Endothelial cell of umbilical vein (primary cell): ENCODE measurements around the gene NECTIN4. TPM values are rescaled to one million over a fixed set of nuclear protein-coding genes. Genes with fewer than 3 reads are reported as not detected.
A peak's percentile ranks its signal among the peaks of the same experiment; 100 is the strongest.

ENCODE experiments used
- BruUV-seq: library from RNA; stranded (reverse); fragments of 400-500 nt; replicated peaks from 2 replicates; lab custom pipeline; 2021; lab: Mats Ljungman, UMichigan
- CTCF ChIA-PET: fragments of 300-600, 350-600 bp; sonication (Branson Sonifier 250); formaldehyde crosslinking; loops from one replicate; lab custom pipeline; 2021; ENCODE audit warnings: antibody characterized with exemption, inconsistent platforms; lab: Charles Lee
- POLR2A ChIA-PET: fragments of 300-600, 350-600 bp; sonication (Branson Sonifier 250); formaldehyde crosslinking; loops from one replicate; lab custom pipeline; 2021; ENCODE audit warnings: antibody characterized with exemption, inconsistent platforms; lab: Charles Lee
- DNase-seq: peaks from one replicate; pipeline ENCODE4 v3.0.0-alpha.2; 2011; ENCODE audit warnings: low read depth, low spot score
- FAIRE-seq: peaks from 2 replicates; lab custom pipeline; 2011; peaks lifted over from hg19 to GRCh38; lab: Jason Lieb, UNC
- H2AFZ ChIP-seq: 2 replicates; pipeline ENCODE4 v1.6.0; 2012; ENCODE audit warnings: low read depth, low read length, control low read depth, inconsistent platforms
- H3K27ac ChIP-seq: 2 replicates; pipeline ENCODE4 v1.5.1; 2011; ENCODE audit warnings: low read depth, mild to moderate bottlenecking, control low read depth, low read length, moderate library complexity; ENCODE audit not compliant: insufficient read depth
- H3K27me3 ChIP-seq, 2 experiments: 2 replicates each; pipeline versions ENCODE4 v1.6.0 to v1.6.1; 2011; ENCODE audit warnings: low read length in 2 of 2, mixed read lengths in 1 of 2; ENCODE audit not compliant: control insufficient read depth in 2 of 2, insufficient read depth in 2 of 2
- H3K36me3 ChIP-seq, 2 experiments: 2 replicates in 1 of 2; 3 replicates in 1 of 2; pipeline ENCODE4 v1.5.1; 2011; ENCODE audit warnings: low read length in 2 of 2, mild to moderate bottlenecking in 1 of 2, moderate library complexity in 1 of 2; ENCODE audit not compliant: control insufficient read depth in 2 of 2, insufficient read depth in 2 of 2; ENCODE audit errors: extremely low read depth in 1 of 2
- H3K4me1 ChIP-seq: 3 replicates; pipeline ENCODE4 v1.5.1; 2011; ENCODE audit warnings: mild to moderate bottlenecking, low read length; ENCODE audit not compliant: control insufficient read depth, insufficient read depth; ENCODE audit errors: extremely low read depth
- H3K4me2 ChIP-seq: 2 replicates; pipeline ENCODE4 v1.6.1; 2011; ENCODE audit warnings: low read length, control low read depth, mixed read lengths; ENCODE audit not compliant: insufficient read depth
- H3K4me3 ChIP-seq, 3 experiments: fragments of 200-600 bp in 1 of 3; sonication (generic), shearing (Covaris generic) in 1 of 3; replicated peaks in 1 of 3; 2 replicates each; pipeline ENCODE4 v1.5.1; 2011 to 2016; ENCODE audit warnings: control low read depth in 3 of 3, low read length in 3 of 3, mild to moderate bottlenecking in 2 of 3, inconsistent platforms in 1 of 3, low read depth in 1 of 3, moderate library complexity in 1 of 3; ENCODE audit not compliant: insufficient read depth in 1 of 3
- H3K79me2 ChIP-seq: 2 replicates; pipeline ENCODE4 v1.6.0; 2012; ENCODE audit warnings: low read length, inconsistent platforms; ENCODE audit not compliant: control insufficient read depth, insufficient read depth
- H3K9ac ChIP-seq: replicated peaks from 2 replicates; pipeline ENCODE3; 2011; ENCODE audit warnings: low read length, control low read depth; ENCODE audit not compliant: insufficient read depth; ENCODE audit errors: extremely low read depth
- H3K9me1 ChIP-seq: replicated peaks from 3 replicates; pipeline ENCODE4 v1.6.0; 2011; ENCODE audit warnings: mild to moderate bottlenecking, low read length; ENCODE audit not compliant: control insufficient read depth, insufficient read depth; ENCODE audit errors: extremely low read depth
- H3K9me3 ChIP-seq: replicated peaks from 2 replicates; pipeline ENCODE4 v1.5.1; 2012; ENCODE audit warnings: low read length, inconsistent platforms; ENCODE audit not compliant: control insufficient read depth, insufficient read depth
- H4K20me1 ChIP-seq: replicated peaks from 2 replicates; pipeline ENCODE3; 2011; ENCODE audit warnings: mild to moderate bottlenecking, low read length; ENCODE audit not compliant: control insufficient read depth, insufficient read depth; ENCODE audit errors: extremely low read depth
- EZH2 ChIP-seq: IDR thresholded peaks from 2 replicates; pipeline ENCODE4 v1.6.1; 2012; ENCODE audit warnings: borderline replicate concordance, low read depth, mild to moderate bottlenecking, moderate library complexity, low read length, inconsistent platforms; ENCODE audit not compliant: severe bottlenecking
- FOS ChIP-seq: IDR thresholded peaks from 2 replicates; pipeline ENCODE4 v1.6.1; 2011; ENCODE audit warnings: mild to moderate bottlenecking, low read length, moderate library complexity, borderline replicate concordance; ENCODE audit not compliant: insufficient read depth
- GATA2 ChIP-seq: IDR thresholded peaks from 2 replicates; pipeline ENCODE4 v1.7.0; 2011; ENCODE audit warnings: low read depth, mild to moderate bottlenecking, moderate library complexity, mixed read lengths, low read length; ENCODE audit not compliant: insufficient read length, insufficient read depth
- JUN ChIP-seq: IDR thresholded peaks from 2 replicates; pipeline ENCODE4 v1.6.1; 2011; ENCODE audit warnings: borderline replicate concordance, low read depth; ENCODE audit not compliant: insufficient read length, insufficient read depth
- MYC ChIP-seq: IDR thresholded peaks from one replicate; pipeline ENCODE4 v1.6.1; 2011; ENCODE audit warnings: mild to moderate bottlenecking, low read depth, low read length
- POLR2A ChIP-seq: IDR thresholded peaks from 2 replicates; pipeline ENCODE4 v1.6.1; 2012; ENCODE audit warnings: low read depth, mild to moderate bottlenecking, control low read depth, low read length
- POLR2AphosphoS5 ChIP-seq: IDR thresholded peaks from 2 replicates; pipeline ENCODE4 v1.6.1; 2012; ENCODE audit warnings: low read depth, mild to moderate bottlenecking, control low read depth, low read length, moderate library complexity; ENCODE audit not compliant: insufficient read depth
- dilution Hi-C: fragments of 300-500 bp; cut with MboI; formaldehyde crosslinking; loops from one replicate; pipeline ENCODE4 v1.15.0; 2019; ENCODE audit warnings: low sequenced_read_pairs; ENCODE audit not compliant: extremely low pct_ligation_motif_present
- intact Hi-C: fragments of 100-400 bp; cut with micrococcal nuclease; formaldehyde crosslinking; loops from one replicate; pipeline ENCODE4 v1.10.0; 2022
- polyA plus RNA-seq, 4 experiments: library from polyadenylated mRNA; depleted of rRNA in 3 of 4; stranded (reverse) in 3 of 4; unstranded in 1 of 4; fragments of >200 nt; gene quantifications; 2 replicates each; pipeline versions ENCODE4 v1.2.1 to v1.2.3, GENCODE V29; 2011 to 2012; ENCODE audit warnings: missing spikeins in 1 of 4
- total RNA-seq: library from RNA; stranded (reverse); gene quantifications from 2 replicates; pipeline ENCODE4 v1.2.3, GENCODE V29; 2021
- TF ChIP-seq, protein P1 (sequence below): IDR thresholded peaks from 2 replicates; pipeline ENCODE4 v1.6.1; 2011; ENCODE audit not compliant: insufficient read depth, insufficient read length
- TF ChIP-seq, protein P2 (sequence below), 2 donors: IDR thresholded peaks; 1 replicate in 1 of 2; 2 replicates in 1 of 2; pipeline ENCODE4 v1.5.1; 2011; ENCODE audit warnings: low read length in 2 of 2, mild to moderate bottlenecking in 2 of 2, moderate library complexity in 2 of 2, control low read depth in 1 of 2, inconsistent platforms in 1 of 2, low read depth in 1 of 2; ENCODE audit not compliant: insufficient read depth in 1 of 2; ENCODE audit errors: extremely low read depth in 1 of 2

The NECTIN4 gene
- total and polyA plus RNA-seq, 2 donors (not counting 3 experiments of a cell fraction or from before 2014, with no cell fraction given), result 0.15 to 0.58 TPM

DNA sequence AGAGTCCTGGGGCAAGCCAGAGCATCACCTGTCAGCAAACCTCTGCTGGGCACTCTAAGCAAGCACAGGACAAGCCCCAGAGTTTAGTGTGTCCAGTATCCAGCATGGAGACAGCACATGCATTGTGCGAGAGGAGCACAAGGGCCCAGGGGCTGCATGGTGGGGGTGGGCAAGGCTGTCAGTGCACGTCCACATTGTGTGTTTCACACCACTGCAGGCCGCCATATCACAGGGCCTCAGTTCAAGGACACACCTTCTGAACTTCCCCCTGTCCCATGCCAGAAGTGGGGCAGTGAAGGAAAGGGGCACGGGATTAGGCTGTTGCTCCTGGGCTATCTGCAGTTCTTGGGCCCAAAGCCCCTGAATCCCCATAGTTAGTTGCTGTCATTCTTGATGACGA is 49.8 kb downstream of the NECTIN4 start:
- Histone ChIP-seq H3K4me2 (no peak overlapping the region), H3K9me1 (no peaks in the 10 kb centered on the region), H3K36me3 (peaks cover 12 to 29% of the 10 kb centered on the region in 2 experiments), H3K4me1 (peaks cover 7% of the 10 kb centered on the region), H2AFZ (no peak overlapping the region), H3K9ac (no peak overlapping the region), H3K27ac (no peak overlapping the region), H4K20me1 (no peaks in the 10 kb centered on the region), H3K9me3 (no peaks in the 10 kb centered on the region), H3K4me3 (no peak overlapping the region), H3K27me3 (no peaks in the 10 kb centered on the region), H3K79me2 (peaks cover 6% of the 10 kb centered on the region)
- dilution Hi-C loops (no loop called here), intact Hi-C loops (no loop called here)
- ChIA-PET POLR2A (no interaction called here), CTCF (interaction anchor here (1.2 to 11.0 kb wide), 5 partner anchors 26 to 101 kb away, joined by 4 to 181 read pairs (median 7); no protein-coding TSS in a partner anchor)
- FAIRE-seq (no peak), DNase-seq (no peak)
- no peak for TF ChIP-seq FOS
- TF ChIP-seq EZH2, result no peak
- no peak for TF ChIP-seq POLR2AphosphoS5
- no peak for TF ChIP-seq POLR2A
- TSS peak; percentile 1 for BruUV-seq

DNA sequence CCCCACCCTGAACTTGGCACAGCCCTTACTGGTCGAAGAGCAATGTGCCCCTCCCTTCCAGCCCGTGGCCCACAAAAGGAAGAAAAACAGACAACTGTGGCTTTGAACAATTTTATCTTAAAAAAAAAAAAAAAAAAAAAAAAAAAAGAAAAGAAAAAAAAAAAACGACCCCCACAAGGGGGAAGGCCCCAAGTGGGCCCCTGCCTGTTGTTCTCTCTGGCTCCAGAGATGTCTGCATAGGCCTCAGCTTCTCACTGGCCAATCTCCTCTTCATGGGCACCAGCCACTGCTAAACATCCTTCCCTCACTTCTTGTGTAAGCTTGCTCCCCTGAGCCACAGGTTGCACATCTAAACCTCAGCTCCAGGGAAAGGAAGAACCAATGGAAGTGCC is 50.2 kb downstream of the NECTIN4 start:
- no peaks in the 10 kb centered on the region for H3K9me1 ChIP-seq
- no peak for DNase-seq
- dilution Hi-C loops (no loop called here), intact Hi-C loops (no loop called here)
- BruUV-seq, result no TSS peak
- no peaks in the 10 kb centered on the region for H4K20me1 ChIP-seq
- CTCF ChIA-PET, result interaction anchor here (1.8 to 11.0 kb wide), 4 partner anchors 43 to 101 kb away, joined by 4 to 181 read pairs (median 8); no protein-coding TSS in a partner anchor
- no peak for FAIRE-seq
- no peak for TF ChIP-seq POLR2A
- no peak for TF ChIP-seq JUN
- TF ChIP-seq EZH2, result no peak
- no peak for TF ChIP-seq FOS
- TF ChIP-seq MYC, result no peak
- no peak for TF ChIP-seq POLR2AphosphoS5
- TF ChIP-seq, protein P1, sequence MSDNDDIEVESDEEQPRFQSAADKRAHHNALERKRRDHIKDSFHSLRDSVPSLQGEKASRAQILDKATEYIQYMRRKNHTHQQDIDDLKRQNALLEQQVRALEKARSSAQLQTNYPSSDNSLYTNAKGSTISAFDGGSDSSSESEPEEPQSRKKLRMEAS, result no peak
- TF ChIP-seq, protein P2, sequence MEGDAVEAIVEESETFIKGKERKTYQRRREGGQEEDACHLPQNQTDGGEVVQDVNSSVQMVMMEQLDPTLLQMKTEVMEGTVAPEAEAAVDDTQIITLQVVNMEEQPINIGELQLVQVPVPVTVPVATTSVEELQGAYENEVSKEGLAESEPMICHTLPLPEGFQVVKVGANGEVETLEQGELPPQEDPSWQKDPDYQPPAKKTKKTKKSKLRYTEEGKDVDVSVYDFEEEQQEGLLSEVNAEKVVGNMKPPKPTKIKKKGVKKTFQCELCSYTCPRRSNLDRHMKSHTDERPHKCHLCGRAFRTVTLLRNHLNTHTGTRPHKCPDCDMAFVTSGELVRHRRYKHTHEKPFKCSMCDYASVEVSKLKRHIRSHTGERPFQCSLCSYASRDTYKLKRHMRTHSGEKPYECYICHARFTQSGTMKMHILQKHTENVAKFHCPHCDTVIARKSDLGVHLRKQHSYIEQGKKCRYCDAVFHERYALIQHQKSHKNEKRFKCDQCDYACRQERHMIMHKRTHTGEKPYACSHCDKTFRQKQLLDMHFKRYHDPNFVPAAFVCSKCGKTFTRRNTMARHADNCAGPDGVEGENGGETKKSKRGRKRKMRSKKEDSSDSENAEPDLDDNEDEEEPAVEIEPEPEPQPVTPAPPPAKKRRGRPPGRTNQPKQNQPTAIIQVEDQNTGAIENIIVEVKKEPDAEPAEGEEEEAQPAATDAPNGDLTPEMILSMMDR (IDR thresholded peaks at IDR 0.05; ENCODE audit: extremely low read depth in 1 of 2, insufficient read depth in 1 of 2, low read depth in 1 of 2, low read length in 2 of 2), result no peak
- TF ChIP-seq GATA2, result no peak
- H3K4me1 ChIP-seq, result peaks cover 3% of the 10 kb centered on the region
- no peak overlapping the region for H3K9ac ChIP-seq
- no peak overlapping the region for H2AFZ ChIP-seq
- peaks cover 2% of the 10 kb centered on the region for H3K79me2 ChIP-seq
- no peaks in the 10 kb centered on the region for H3K27me3 ChIP-seq
- POLR2A ChIA-PET, result no interaction called here
- no peak overlapping the region for H3K27ac ChIP-seq
- H3K4me2 ChIP-seq, result peak overlapping the region; percentile 53
- peaks cover 12 to 29% of the 10 kb centered on the region in 2 experiments for H3K36me3 ChIP-seq
- H3K4me3 ChIP-seq, result peak overlapping the region in 2 of 3 experiments; percentile 46 to 50
- H3K9me3 ChIP-seq, result no peaks in the 10 kb centered on the region
